Neural progenitor cell (in vitro differentiated cells): ENCODE results near the gene VWF.

Experiments used
- CTCF ChIP-seq: fragments of 200-600 bp; sonication (generic); IDR thresholded peaks from 2 replicates; pipeline ENCODE4 v1.5.1; 2017; ENCODE audit warnings: antibody characterized with exemption, mild to moderate bottlenecking
- EZH2 ChIP-seq: fragments of 200-600 bp; sonication (generic); IDR thresholded peaks from 2 replicates; pipeline ENCODE4 v1.6.1; 2017; ENCODE audit warnings: antibody characterized with exemption, mild to moderate bottlenecking, moderate library complexity

GRCh38 chr12:6099316-6099715, 25.2 kb downstream of the VWF start:
- TF ChIP-seq CTCF (no peak), EZH2 (no peak)
